ENCODE measurements around the gene COPE. TPM values are rescaled to one million over a fixed set of nuclear protein-coding genes. Genes with fewer than 3 reads are reported as not detected.
A peak's percentile ranks its signal among the peaks of the same experiment; 100 is the strongest.
"Not testable (repeated sequence)": the region's sequence is repeated elsewhere in the genome, so short reads cannot be mapped to it uniquely, and the experiment has no call there.

COPE gene
- total RNA-seq, 1 donor from 2014 or later: 145 TPM

DNA sequence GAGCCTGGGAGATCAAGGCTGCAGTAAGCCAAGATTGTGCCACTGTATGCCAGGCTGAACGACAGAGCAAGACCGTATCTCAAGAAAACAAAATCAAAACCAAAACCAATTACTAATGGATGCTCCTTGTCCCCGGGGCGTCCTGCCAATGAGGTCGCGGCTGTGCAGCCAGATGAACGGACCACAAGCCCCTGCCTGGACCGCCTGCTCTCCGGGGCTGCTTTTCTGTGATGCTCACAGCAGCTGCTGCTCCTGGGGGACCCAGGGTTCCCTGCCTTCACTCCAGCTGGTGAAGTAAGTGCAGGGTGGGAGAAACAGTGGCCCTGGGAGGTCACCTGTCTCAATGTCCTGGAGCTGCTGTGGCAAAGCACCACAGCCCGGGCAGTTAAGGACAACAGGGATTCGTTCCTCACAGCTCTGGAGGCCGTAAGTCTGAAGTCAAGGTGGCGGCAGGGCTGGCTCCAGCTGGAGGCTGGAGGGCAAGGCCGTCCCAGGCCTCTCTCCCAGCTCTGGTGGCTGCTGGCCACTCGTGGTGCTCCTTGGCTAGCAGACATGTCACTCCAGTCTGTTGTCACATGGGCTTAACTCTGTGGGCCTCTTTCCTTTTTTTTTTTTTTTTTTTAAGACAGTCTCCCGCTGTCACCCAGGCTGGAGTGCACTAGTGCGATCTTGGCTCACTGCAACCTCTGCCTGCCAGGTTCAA, 10.1 kb downstream of the COPE start:
- DNase-seq (ENCODE audit: low read depth in 2 of 2): no peak

DNA sequence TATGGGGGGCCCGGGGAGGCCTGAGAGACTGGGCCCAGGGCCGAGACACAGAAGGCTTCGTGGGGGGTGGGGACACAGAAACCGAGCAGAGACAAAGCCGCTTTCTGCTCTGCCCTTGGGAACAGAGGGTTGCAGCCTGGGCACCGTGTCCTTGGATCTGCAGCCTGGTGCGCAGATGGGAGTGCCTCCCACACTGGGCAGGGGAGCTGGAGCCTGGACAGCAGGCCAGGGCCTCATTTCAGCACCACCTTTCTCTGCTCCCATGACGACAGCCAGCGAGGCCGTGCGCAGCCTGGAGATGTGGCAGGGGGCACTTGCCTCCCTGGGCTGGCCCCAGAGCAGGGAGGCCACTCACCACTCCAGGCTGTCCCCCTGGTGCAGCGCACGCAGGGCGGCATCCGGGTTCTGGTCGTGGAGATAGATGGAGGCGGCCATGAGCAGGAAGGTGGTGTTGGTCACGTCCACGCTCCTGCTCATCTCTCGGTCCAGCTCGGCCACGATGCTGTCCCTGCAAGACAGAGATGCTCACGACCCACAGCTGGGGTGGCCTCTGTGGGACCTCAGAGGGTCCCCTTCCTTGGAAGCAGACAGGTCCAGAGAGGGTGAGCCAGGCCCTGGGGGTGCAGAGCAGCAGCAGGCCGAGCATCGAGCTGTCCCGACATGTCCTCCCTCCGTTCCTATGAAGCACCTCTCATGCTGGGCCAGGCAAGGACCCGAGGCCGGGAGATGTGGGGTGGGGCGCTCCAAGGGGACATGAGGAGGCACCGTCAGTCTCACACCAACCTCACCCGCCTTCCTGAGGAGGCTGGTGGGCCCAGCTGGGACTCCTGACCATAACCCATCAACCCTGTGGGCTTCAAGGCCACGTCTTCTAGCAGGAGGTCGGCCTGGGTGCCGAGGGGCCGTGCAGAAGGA, 12.3 kb downstream of the COPE start:
- DNase-seq (ENCODE audit: low read depth in 2 of 2): no peak

DNA sequence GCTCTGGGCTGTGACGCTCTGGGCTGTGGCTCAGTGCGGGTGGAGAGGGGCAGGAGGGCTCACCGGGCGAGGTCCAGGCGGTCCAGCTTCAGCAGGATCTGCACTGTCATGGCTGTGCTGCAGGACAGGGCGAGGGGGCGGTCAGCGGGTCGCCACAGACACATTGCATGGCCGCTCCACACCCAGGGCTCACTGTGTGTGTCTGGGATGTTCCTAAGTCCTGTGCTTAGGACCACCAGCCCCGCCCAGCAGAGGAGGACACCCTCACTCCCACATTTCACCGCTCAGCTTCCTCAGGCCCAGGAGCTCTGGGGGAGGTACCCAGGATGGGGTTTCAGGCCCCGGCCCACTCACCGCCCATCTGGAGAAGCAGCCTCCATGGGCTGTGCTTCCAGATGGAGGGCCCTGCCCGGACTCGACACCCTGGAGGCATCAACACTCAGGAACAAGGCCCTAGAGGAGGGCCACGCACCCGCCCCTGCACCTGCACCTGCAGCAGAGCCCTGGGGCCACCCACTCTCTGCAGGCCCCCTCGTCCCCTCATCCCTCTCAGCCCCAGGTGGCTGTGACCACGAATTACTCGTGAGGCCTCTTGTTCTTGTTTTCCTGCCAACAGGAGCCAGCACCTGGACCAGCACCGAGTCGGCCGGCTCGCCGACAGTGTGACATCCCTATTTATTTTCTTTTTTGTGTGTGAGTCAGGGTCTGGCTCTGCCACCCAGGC, 13.5 kb downstream of the COPE start:
- DNase-seq (ENCODE audit: low read depth in 2 of 2): no peak

DNA sequence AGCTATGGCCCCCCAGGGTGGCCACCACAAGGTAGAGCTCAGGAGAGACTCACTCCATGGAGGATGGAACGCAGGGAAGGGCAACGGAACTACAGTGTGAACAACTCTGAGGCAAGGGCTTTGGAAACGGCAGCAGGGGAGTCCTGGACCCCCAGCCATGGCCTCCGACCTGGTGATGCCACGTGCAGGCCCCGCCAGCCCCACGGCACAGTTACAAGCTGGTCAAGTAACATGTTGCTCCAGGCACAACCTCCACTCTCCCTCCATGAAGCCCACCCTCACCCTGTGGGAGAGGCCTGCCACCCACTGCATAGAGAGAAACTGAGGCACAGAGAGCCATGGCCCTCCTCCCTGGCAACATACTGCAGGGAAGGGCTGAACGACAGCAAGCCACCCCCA, 14.1 kb downstream of the COPE start:
- DNase-seq (ENCODE audit: low read depth in 2 of 2): no peak

DNA sequence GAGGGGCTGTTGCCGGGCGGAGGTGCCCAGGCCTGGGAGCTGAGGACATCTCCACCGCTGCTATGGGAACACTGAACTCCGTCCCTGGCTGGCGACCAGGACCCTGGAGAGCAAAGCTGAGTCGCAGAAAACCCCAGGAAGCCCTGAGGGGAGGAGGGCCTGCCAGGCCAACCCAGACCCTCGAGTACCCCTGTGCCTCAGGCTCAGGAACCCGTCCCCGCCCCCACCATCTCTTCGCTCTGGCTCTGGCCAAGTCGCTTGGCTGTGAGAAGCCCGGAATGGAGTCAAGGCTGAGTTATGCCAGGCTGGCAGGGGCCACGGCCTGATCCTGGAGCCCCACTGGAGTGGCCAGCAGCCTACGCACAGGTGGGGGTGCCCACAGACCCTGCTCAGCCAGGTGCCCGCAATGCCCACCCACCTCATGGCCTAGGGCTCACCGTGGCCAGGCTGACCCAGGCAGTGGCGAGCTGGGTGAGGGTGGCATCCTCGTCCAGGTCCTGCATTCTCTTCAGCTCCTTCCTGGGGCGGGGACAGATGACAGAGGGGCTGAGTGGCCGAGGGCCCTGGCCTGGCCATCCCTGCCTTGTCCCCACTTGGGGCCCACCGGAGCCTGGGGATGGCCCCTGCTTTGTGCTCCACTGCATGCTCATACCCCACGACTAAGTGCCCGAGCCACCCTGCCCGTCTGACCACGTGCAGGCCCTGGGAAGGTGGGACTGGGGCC, 14.7 kb downstream of the COPE start:
- no peak for DNase-seq (ENCODE audit: low read depth in 2 of 2)

DNA sequence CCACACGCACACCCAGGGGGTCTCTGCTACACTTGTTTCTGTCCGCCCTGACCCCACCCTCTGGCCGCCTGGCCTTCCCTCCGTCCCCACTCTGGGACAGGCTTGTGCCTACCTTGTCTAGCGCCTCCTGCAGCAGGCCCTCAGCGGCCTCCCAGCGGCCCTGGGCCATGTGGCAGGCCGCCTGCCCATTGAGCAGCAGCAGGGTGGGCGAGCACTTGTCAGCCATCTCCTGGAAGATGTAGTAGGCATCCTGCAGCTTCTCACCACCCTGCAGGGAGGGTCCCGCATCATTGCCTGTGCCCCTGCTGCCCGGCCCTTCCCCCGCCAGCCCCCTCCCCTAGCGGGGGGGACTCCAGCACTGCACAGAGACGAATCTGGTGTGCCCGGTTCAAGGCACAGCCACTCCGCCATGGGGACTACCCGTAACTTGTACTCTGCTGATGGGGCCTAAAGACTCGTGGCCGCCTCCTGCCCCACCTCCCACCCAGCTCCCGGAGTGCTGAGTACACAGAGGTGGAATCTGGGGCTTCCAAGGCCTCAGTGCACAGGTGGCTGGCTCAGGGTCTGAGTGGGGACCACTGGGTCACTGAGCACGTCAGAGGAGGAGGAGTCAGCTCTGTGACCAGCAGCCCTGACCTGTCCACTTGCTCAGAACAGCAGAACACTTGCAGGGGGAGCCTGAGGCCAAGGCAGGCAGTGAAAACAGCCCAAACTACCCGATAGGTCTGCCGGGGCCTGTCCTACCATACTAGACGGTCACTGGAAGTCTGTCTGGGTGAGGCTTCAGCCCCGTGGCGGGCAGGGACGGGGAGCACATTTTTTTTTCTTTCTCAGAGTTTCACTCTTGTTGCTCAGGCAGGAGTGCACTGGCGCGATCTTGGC, 15.8 kb downstream of the COPE start:
- DNase-seq (ENCODE audit: low read depth in 2 of 2): no peak

DNA sequence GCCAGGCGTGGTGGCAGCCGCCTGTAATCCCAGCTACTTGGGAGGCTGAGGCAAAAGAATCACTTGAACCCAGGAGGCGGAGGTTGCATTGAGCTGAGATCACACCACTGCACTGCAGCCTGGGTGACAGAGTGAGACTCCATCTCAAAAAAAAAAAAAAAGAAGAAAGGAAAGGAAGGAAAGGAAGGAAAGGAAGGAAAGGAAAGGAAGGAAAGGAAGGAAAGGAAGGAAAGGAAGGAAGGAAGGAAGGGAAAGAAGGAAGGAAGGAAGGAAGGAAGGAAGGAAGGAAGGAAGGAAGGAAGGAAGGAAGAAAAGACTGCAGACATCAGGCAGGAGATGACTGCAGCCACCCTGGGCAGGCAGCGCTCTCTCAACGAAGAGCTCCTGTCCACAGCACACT, 16.7 kb downstream of the COPE start:
- DNase-seq (ENCODE audit: low read depth in 2 of 2): not testable (repeated sequence)

DNA sequence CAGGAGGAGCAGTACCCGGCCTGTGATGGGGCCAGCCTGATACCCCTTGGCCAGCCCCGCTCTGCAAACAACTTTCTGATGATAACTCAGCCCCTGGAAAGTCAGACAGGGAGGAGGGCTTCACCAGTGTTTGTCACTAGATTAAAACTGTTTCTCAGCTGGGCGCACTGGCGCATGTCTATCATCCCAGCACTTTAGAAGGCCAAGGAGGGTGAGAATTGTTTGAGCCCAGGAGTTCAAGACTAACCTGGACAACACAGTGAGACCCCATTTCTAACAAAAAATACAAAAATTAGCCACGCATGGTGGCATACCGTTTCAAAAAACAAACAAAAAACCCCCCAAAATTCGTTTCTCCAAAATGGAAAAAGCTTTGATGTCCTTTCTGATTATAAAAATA, 17.7 kb downstream of the COPE start:
- no peak for DNase-seq (ENCODE audit: low read depth in 2 of 2)

DNA sequence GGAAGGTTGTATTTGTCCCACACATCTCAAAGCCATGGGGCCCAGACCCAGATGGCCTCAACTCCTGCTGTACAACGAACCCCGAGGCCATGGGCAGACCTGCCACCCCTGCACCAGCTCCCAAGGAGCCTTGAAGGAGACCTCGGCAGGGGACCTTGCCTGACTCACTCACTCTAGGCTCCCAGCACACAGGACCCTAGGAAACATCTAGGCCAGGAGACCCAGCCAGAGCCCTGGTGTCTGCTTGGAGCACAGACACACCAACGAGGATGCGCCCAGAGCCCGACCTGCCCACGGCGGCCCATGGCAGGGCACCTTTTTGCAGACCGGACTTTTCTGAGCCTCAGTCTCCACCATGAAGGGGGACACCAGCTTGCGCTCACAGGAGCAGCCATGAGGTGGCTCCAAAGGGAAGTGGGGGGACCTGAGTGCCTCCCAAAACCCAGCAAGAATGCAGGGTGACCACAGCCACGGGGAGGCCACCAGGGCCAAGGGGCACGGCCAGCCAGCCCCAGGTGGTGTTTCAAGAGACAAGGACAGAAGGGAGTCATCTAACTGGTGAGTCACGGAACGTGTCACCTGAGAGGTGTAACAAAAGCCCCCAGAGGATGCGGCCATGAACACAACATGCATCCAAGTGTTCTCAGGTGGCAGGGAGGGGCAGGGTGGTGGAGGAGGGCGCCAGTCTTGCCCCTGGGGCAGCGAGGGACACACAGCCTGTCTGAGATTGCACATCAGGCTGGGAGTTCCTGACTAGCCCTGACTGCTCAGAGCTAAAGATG, 18.3 kb downstream of the COPE start:
- no peak for DNase-seq (ENCODE audit: low read depth in 2 of 2)

DNA sequence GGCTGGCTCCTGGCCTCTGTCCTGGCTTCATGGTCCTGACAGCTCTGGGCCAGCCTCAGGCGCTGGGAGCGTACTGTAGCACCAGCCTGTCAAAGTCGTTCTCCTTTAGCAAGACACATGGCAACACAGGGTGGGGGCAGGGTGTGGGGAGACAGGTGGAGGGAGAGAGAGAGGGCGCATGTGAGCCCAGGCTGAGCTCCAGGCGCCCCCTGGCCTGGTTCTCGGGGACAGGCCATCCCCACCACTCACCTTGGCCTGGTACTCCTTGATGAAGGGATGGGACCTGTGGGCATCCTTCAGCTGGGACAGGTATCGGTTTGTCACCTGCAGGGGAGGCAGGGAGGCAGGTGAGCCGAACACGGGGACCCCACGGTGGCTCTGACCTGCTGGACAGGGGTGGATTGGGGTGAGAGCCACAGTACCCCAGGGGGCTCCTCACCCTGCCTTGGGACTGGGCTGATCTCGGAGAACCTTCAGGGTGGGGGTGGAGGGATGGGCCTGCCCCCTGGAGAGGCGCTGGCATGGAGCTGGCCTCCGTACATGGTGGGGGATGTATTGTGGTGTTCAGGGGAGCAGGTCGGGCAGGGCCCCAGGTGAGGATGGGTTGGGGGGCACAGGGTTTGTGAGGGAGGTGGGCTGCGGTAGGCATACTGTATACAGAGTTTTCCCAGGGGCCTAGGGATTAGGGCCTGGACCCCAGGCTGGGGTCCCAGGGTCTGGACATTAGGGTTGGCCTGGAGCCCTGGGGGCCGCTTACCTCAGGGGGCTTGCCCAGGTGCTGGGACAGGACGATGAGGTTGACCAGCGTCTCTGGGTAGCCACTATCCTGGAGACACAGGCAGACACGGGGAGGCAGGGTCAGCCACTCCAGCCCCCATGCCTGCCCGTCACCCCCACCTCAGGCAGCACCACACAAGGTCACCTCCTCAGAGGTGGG, 19.3 kb downstream of the COPE start:
- no peak for DNase-seq (ENCODE audit: low read depth in 2 of 2)

DNA sequence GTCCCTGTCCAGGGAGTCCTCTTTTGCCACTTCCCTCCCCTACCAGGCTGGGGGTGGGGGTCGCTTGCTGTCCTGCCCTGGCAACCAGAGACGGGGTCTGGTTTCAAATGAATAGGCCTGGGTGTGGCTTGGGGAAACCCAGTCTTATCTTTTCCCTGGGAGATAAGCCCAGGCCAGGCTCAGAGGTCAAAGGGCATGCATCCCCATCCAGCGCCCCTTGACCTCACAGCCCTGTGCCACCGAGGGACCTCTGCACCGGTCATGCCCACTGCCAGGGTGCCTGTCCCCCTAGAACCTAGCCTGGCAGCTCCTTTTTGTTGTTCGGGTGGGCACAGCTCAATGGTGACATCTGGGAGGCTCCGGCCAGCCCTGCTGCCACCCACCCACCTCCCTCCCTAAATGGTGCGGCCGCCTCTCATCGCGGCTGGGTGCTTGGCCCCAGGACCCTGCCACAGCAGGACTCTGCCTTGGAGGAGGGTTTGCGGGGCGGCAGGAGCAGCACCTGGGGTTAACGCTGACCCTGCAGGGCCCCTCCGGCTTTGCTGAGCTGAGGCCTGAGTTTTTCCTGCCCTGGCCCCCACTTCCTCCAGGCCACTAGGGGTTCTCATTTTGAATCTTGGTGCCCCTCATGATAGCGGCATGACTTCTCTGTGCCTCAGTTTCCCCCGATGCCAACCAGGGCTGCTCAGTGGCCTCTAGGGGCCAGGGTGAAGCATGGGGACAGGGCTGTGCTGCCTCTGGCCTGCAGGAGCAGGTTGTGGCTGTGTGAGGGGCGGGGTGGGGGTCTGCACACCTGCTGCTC, 20.4 kb downstream of the COPE start:
- DNase-seq (ENCODE audit: low read depth in 2 of 2): no peak

DNA sequence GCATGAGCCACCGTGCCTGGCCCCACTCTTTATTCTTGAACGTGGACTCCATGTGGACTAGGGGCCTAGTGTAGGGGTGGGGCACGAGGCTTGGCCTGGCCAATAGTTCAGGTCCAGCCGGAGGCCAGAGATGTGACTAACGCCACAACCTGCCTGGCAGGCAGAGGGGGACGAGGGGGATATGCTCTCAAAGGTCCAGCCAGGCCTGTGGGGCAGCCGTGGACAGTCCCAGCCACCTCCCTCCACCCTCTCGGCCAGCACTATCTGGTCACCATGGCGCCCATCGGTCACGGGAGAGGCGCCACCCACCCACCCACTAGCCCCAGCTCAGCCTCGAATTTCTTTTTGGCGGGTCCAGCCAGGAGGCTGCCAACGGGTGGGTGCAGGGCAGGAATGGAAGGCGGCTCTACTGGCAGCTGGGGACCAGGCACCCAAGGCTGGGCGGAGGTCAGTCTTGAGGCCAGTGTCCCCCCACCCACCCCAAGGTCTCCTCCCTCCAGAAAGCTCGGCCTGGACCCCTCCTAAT, 21.0 kb downstream of the COPE start:
- DNase-seq (ENCODE audit: low read depth in 2 of 2): no peak

DNA sequence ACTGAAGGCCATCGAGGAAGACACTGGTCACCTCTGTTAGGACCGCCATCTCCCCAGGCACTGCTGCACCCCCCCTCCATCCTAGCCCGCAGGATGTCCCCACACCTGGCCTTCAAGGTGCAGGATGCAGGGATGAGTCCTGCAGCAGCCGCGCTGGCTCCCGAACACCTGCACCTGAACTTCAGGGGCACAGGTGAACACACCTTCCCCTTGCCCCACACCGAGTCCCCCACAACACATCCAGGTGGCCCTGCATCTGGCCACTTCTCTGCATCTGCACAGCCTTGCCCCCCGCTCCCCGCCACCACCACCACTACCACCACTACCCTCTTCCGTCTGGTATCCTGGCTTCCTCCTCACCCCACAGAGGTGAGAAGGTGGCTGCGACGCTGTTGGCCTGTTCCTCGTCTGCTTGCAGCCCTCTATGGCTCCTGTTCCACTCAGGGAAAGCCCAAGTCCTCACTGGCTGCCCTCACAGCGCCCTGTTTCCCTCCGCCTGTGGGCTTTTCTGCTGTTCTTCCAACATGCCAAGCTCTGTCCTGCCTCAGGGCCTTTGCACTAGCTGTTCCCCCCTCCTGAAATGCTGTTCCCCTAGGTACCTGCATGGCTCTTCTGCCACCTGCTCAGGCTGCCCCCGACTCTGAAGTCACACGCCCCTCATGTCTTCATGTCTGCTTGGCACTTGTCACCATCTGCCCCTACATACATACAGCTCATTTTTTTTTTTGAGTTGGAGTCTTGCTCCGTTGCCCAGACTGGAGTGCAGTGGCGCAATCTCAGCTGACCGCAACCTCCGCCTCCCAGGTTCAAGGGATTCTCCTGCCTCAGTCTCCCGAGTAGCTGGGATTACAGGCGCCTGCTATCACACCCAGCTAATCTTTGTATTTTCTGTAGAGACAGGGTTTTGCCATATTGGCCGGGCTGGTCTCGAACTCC, 21.8 kb downstream of the COPE start:
- no peak for DNase-seq (ENCODE audit: low read depth in 2 of 2)

DNA sequence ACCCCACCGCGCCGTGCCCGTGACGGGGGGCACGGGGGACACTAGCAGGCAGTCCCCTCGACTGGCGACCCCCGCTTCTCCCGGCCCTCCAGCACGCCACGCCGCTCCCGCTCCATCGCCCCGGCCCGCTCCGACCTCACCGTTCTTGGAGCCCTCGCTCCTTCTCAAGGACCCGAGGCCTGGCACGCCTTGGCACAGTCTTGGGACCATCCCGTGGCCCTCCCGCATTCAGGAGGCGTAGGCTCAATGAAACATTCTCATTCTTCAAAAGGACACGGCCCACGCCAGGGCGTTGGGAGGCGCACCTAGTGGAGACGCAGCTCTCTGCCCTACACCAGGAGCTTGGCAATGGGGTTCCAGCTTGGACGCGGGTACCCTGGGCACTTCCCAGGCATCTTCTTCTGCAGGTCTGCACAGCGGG, 22.8 kb downstream of the COPE start:
- DNase-seq (ENCODE audit: low read depth in 2 of 2): no peak

DNA sequence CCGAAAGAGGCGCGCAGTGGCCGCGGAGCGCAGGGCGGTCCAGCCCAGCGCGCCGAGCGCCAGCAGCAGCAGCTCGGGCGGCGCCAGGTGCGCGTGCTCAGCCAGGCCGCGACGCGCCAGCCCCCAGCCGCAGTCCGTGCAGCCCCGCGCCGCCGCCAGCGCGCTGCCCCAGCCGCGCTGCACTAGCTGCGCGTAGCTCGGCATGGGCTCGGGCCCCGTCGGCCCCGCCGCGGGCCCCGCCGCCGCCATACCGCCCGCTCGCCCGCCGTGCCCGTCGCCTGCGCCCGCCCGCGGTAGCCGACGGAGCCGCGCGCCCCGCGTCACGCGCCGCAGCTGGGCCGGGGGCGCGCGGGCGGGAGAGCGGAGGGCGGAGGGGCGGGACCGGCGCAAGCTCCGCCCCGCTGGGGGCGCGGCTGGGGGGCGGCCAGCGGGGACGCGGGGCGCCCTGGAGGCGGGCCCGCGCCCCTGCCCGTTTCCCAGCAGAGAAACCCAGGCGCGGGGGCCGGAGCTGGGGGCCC, 23.3 kb downstream of the COPE start, which contains the start of gene CERS1:
TSS of gene CERS1 (minus strand) at position 335 of the 518 bp plus-strand sequence. CDS start at position 249, 86 bp downstream.
- DNase-seq (ENCODE audit: low read depth in 2 of 2): peak in 1 of 2 donors; percentile 56

Measured in lung microvascular endothelial cell (primary cell).